ENCODE data around the gene USP25. TPM values are rescaled to one million over a fixed set of nuclear protein-coding genes. Genes with fewer than 3 reads are reported as not detected.

Gene USP25, protein sequence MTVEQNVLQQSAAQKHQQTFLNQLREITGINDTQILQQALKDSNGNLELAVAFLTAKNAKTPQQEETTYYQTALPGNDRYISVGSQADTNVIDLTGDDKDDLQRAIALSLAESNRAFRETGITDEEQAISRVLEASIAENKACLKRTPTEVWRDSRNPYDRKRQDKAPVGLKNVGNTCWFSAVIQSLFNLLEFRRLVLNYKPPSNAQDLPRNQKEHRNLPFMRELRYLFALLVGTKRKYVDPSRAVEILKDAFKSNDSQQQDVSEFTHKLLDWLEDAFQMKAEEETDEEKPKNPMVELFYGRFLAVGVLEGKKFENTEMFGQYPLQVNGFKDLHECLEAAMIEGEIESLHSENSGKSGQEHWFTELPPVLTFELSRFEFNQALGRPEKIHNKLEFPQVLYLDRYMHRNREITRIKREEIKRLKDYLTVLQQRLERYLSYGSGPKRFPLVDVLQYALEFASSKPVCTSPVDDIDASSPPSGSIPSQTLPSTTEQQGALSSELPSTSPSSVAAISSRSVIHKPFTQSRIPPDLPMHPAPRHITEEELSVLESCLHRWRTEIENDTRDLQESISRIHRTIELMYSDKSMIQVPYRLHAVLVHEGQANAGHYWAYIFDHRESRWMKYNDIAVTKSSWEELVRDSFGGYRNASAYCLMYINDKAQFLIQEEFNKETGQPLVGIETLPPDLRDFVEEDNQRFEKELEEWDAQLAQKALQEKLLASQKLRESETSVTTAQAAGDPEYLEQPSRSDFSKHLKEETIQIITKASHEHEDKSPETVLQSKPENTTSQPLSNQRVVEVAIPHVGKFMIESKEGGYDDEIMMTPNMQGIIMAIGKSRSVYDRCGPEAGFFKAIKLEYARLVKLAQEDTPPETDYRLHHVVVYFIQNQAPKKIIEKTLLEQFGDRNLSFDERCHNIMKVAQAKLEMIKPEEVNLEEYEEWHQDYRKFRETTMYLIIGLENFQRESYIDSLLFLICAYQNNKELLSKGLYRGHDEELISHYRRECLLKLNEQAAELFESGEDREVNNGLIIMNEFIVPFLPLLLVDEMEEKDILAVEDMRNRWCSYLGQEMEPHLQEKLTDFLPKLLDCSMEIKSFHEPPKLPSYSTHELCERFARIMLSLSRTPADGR
- 10 to 100 TPM; 42.9 to 57.7 (median 46.5) TPM for total RNA-seq
- 10 to 100 TPM; 13.5 to 17.6 TPM for polyA plus RNA-seq
- long read RNA-seq, donor 1, full-length matches to known transcripts = 30 of 48 reads
- long read RNA-seq, donor 1, partial matches to known transcripts = 8 of 48 reads
- long read RNA-seq, donor 1, other reads (novel, unspliced or antisense) = 10 of 48 reads
- long read RNA-seq, donor 2, full-length matches to known transcripts = 42 of 55 reads
- long read RNA-seq, donor 2, partial matches to known transcripts = 7 of 55 reads
- long read RNA-seq, donor 2, other reads (novel, unspliced or antisense) = 6 of 55 reads
- long read RNA-seq, donor 3, full-length matches to known transcripts = 1 of 13 reads
- long read RNA-seq, donor 3, partial matches to known transcripts = 9 of 13 reads
- long read RNA-seq, donor 3, other reads (novel, unspliced or antisense) = 3 of 13 reads

DNA sequence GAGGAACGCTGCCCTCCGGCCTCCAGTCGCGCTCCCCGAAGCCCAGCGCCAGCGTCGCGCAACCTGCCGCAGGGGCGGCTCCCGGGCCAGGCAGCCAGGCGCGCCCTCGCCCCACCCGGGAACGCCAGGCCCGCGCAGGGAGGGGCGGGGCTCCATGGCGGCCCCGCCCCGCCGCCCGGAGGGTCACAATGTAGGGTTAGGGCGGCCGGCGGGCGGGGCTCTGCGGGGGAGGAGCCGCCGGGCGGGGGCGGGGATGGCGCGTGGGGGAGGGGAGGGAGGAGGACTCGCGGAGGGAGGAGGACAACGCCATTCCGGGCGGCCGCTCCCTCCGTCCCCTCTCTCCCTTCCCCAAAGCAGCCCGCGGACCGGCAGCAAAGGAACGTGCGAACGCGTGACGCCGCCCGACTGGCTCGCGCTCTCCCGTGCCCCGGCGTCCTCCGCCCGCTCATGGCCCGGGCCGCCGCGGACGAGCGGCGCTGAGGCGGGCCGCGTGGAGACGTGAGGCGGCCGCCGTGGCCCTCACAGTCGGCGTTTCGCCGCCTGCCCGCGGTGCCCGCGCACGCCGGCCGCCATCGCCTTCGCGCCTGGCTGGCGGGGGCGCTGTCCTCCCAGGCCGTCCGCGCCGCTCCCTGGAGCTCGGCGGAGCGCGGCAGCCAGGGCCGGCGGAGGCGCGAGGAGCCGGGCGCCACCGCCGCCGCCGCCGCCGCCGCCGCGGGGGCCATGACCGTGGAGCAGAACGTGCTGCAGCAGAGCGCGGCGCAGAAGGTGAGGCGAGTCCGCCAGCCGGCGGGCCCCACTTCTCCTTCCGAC, at the start of gene USP25:
TSS of gene USP25 (plus strand) at position 309 of the 810 bp plus-strand sequence. CDS start at position 721, 412 bp downstream.
- TF ChIP-seq, protein P1, sequence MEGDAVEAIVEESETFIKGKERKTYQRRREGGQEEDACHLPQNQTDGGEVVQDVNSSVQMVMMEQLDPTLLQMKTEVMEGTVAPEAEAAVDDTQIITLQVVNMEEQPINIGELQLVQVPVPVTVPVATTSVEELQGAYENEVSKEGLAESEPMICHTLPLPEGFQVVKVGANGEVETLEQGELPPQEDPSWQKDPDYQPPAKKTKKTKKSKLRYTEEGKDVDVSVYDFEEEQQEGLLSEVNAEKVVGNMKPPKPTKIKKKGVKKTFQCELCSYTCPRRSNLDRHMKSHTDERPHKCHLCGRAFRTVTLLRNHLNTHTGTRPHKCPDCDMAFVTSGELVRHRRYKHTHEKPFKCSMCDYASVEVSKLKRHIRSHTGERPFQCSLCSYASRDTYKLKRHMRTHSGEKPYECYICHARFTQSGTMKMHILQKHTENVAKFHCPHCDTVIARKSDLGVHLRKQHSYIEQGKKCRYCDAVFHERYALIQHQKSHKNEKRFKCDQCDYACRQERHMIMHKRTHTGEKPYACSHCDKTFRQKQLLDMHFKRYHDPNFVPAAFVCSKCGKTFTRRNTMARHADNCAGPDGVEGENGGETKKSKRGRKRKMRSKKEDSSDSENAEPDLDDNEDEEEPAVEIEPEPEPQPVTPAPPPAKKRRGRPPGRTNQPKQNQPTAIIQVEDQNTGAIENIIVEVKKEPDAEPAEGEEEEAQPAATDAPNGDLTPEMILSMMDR (IDR thresholded peaks at IDR 0.05) = peak in 2 of 9 donors; percentile 6 to 9
- intact Hi-C loops (cut with DNase I) = loop anchor here in 8 of 10 donors (2.0 to 10.0 kb wide), 6 partner anchors 92 to 1345 kb away; partner anchors contain the start of gene HSPA13 (in 2 of the 8)
- H3K4me3 ChIP-seq = peak within 1 kb of the TSS; percentile 58 to 93 (median 82)
- DNase-seq (peak; percentile 92 to 95), ATAC-seq (peak; percentile 97 to 100 (median 98))
- no peaks in the 10 kb centered on the region for H3K9me3 ChIP-seq
- peak within 1 kb of the TSS; percentile 86 to 98 (median 94) for H3K27ac ChIP-seq
- H3K36me3 ChIP-seq = no peaks in the 10 kb centered on the region
- 1% methylated on average over 84 to 122 of the region's 123 CpGs for WGBS, 2 donors
- no peaks in the 10 kb centered on the region for H3K27me3 ChIP-seq
- H3K4me1 ChIP-seq = peaks cover 0 to 44% (median 23%) of the 10 kb centered on the region in 9 donors

DNA sequence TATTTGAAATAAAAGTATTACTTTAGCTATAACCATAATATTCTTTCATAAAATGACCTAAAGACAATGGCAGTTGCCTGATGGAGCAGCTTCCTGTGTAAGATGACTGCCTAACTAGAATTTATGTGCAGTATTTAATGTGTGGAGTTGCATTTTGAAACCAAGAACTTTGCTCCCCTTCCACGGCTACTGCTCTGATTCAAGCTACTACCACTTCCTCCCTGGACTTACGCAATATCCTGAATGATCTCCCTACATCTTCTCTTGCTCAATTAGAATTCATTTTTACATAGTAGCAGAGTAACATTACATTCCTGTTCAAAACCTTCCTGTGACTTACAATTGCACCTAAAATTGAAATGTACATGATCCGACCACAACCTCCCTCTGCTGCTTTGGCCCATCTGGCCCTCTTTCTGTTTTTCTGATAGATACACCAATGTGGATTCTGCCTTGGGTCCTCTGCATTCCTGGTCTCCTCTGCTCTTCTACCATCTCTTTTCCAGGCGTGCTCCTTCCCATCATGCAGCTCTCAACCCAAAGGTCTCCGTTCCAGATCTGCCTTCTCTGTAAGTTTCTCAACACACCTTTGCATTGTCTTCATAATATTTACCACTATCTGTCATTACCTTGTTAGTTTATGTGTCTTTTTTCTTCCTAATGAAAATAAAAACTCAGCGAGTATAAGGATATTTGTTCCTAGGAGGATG, 47.4 kb upstream of the USP25 start:
- WGBS, 2 donors = 75 to 78% methylated on average over 6 of the region's 6 CpGs
- DNase-seq (no peak), ATAC-seq (peak in 2 of 8 donors; percentile 39 to 70)
- H3K36me3 ChIP-seq = no peaks in the 10 kb centered on the region
- H3K27me3 ChIP-seq = no peaks in the 10 kb centered on the region
- TF ChIP-seq, protein P1 (IDR thresholded peaks at IDR 0.05) = no peak
- H3K4me3 ChIP-seq = peak overlapping the region in 1 of 10 donors; percentile 20
- intact Hi-C loops (cut with DNase I) = no loop called here
- peaks cover 0 to 38% (median 0%) of the 10 kb centered on the region in 9 donors for H3K4me1 ChIP-seq
- H3K9me3 ChIP-seq = no peaks in the 10 kb centered on the region
- peak overlapping the region in 1 of 10 donors; percentile 82 for H3K27ac ChIP-seq

- peak overlapping the region in 1 of 10 donors; percentile 82 for H3K27ac ChIP-seq
- TF ChIP-seq, protein P1 (IDR thresholded peaks at IDR 0.05) = no peak
- ATAC-seq = peak in 1 of 8 donors; percentile 55
Measured at GRCh38 chr21:15682977-15683376, 46.8 kb upstream of the USP25 start.

More at GRCh38 chr21:15682977-15683376, 46.8 kb upstream of the USP25 start:
- DNase-seq = no peak
- Histone ChIP-seq H3K4me3 (no peak overlapping the region), H3K4me1 (peaks cover 0 to 44% (median 0%) of the 10 kb centered on the region in 9 donors), H3K36me3 (no peaks in the 10 kb centered on the region), H3K27me3 (no peaks in the 10 kb centered on the region), H3K9me3 (no peaks in the 10 kb centered on the region)
- intact Hi-C loops (cut with DNase I) = no loop called here
- 55 to 61% methylated on average over 2 of the region's 2 CpGs for WGBS, 2 donors

All from heart right ventricle (tissue), 16 donors.